AG09309 (cell line): ENCODE measurements around the gene CTNND2.

ENCODE experiments used
- DNase-seq: peaks from one replicate; pipeline ENCODE4 v3.0.0-alpha.2; 2010; ENCODE audit warnings: low read depth
- H3K4me3 ChIP-seq: 2 replicates; pipeline ENCODE4 v1.5.1; 2011; ENCODE audit warnings: mild to moderate bottlenecking, low read depth, low read length, moderate library complexity; ENCODE audit not compliant: control insufficient read depth
- CTCF ChIP-seq: IDR thresholded peaks from 2 replicates; pipeline ENCODE4 v1.5.1; 2011; ENCODE audit warnings: mild to moderate bottlenecking, low read depth, low read length, inconsistent platforms; ENCODE audit not compliant: insufficient read depth, control insufficient read depth; ENCODE audit errors: missing control alignments

The CTNND2 gene

DNA sequence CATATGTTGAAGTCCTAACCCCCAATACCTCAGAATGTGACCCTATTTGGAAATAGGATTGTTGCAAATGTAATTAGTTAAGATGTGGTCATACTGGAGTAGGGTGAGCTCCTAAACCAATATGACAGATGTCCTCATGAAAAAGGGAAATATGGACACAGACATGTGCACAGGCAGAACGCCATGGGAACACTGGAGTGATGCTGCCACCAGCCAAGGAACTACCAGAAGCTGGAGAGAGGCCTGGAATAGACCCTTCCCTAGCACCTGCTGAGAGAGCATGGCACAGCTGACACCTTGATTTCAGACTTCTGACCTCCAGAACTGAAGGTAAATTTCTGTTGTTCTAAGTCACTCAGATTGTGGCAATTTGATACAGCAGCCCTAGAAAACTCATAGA, 110.8 kb downstream of the CTNND2 start:
- no peak overlapping the region for H3K4me3 ChIP-seq
- no peak for DNase-seq
- no peak for TF ChIP-seq CTCF

DNA sequence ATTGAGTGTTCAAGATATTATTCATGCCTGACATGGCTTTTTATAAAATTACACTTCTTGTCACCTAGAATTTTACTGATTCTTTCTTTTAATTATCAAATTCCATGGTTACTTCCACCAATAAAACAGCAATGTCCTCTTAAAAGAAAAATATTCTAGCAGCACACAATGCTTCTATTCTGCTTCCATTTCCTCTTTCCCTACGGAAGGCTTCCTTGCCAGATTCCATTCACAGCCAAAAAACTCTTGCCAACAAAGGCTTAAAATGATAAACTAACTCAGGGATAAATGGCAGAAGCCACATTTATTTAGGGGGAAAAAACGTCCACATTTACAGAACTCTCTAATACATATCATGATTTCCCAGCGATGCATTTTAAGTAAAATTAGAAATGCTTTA, 111.6 kb downstream of the CTNND2 start:
- no peak overlapping the region for H3K4me3 ChIP-seq
- TF ChIP-seq CTCF = no peak
- DNase-seq = no peak

DNA sequence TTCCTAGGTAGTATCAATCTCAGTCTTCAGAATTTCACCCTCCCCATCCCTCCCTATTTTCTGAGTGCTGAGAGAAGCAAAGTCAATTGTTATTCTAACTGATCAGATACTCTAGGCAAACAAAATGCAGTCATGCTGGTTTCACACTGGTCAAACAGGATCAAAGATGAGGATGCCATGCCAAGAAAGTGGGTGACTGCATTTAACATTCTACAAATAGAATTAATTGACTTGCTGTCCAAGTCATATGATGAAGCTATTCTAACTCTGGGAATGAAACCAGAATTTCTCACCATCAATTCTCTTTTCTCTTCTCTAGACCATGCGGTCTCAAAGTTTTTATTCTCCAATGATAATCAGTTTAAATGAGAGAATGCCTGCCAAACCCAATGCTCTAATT, 112.5 kb downstream of the CTNND2 start:
- H3K4me3 ChIP-seq = no peak overlapping the region
- no peak for DNase-seq
- no peak for TF ChIP-seq CTCF

- no peak for DNase-seq
- TF ChIP-seq CTCF = no peak
- H3K4me3 ChIP-seq = no peak overlapping the region
These were observed 114.0 kb downstream of the CTNND2 start for GRCh38 chr5:11790201-11790600.

DNA sequence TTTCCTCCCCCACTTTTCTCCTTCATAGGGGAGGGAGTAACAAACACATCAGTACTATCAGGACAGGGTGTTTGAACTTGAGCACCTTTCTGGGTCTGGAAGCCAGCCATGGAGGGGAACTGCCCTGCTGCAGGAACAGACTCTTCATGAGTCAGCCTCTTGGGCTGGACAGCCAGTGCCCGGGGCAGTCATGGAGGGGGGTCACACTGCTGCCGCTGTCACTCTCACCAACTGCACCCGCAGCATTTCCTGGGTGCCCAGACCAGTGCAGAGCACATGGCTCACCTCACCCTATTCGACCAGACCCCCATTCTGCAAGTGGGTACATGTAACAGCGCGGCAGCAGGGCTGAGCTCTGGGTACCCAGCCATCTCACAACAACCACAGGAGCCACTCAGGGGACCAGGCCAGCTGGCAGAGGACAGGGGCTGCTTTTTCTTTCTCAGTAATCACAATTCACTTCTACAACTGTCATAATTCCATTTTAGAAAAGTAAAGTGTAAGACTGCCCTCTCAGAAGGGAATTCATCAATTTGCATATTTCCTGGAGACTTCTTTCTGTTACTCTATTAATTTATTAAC, 118.4 kb downstream of the CTNND2 start:
- DNase-seq = no peak
- H3K4me3 ChIP-seq = no peak overlapping the region
- no peak for TF ChIP-seq CTCF

DNA sequence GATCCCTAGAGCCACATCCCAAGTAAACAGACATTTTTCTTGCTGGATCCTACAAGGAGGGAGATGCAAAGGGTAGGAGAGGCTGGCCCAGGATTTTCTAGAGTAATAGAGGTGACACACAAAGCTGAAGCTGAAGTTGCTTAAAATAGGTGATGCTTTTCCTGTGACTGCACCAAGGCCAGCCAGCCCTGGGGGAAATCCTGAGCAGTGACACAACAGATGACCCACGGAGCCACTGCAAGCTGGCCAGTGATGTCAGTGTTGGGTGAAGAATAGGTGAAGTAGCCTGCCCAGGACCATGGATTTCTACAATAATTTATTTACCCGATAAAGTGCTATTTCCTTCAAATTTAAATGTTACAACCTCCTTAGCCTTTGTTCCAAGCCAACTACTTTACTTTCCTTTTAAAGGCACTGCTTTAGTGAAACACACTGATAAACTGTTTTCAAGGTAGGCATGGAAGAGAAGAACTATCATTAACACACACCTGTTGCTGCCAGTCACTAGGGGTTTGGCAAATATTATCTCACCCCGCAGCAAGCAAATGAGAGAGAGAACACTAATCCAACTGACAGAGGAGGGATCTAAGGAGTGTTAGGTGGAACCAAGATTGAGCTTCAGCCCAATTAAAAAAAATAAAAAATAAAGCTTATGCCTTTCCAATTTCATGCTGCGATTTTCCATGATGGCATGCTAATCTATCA, 123.5 kb downstream of the CTNND2 start:
- H3K4me3 ChIP-seq = no peak overlapping the region

More for the DNA sequence above, 123.5 kb downstream of the CTNND2 start:
- DNase-seq = no peak
- TF ChIP-seq CTCF = no peak
